GM18498 (cell line): ENCODE results near the gene EVI5L.
"Not testable (repeated sequence)": the region's sequence is repeated elsewhere in the genome, so short reads cannot be mapped to it uniquely, and the experiment has no call there.

Experiments used
- ATAC-seq: cut with Tn5 transposase; IDR thresholded peaks from one replicate; pipeline ENCODE4 v1.9.1; 2021; ENCODE audit warnings: mild to moderate bottlenecking, moderate library complexity; ENCODE audit not compliant: unreplicated experiment

Gene EVI5L

GRCh38 chr19:7816040-7816439 lies 14.0 kb upstream of the EVI5L start:
- not testable (repeated sequence) for ATAC-seq

GRCh38 chr19:7817801-7818200 lies 12.2 kb upstream of the EVI5L start:
- no peak for ATAC-seq

DNA sequence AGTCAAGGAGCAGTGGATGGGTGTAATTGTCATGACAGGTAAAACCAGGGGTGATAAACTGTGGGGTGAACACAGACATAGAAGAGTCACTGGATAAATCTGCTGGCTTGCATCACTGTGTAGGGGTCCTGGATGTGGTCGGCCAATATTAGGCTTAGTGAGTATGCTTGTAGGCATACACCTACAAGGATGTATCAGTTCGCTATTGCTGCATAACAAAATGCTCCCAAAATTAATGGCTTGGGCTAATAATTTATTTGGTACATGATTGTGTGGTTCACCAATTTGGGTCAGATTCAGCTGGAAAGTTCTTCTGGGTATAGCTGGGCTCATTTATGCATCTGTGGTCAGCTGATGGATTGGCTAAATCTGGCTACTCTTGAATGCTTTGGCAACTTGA lies 11.2 kb upstream of the EVI5L start:
- ATAC-seq, result no peak

DNA sequence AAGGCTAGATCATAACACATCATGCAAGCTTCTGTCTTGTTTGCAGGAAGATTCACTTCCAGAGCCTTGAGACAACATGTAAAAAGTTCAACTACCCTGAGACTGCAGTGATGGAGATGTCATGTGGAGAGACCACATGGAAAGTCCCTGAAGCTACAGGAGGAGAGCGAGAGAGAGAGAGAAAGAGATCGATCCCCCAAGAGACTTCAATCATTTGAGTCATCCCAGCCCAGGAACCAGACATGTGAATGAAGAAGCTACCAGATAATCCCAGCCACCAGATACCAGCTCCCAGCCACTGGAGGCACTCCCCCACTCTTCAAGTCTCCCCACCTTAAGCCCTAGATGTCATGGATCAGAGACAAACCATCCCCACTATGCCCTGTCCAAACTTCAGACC lies 10.7 kb upstream of the EVI5L start:
- no peak for ATAC-seq

DNA sequence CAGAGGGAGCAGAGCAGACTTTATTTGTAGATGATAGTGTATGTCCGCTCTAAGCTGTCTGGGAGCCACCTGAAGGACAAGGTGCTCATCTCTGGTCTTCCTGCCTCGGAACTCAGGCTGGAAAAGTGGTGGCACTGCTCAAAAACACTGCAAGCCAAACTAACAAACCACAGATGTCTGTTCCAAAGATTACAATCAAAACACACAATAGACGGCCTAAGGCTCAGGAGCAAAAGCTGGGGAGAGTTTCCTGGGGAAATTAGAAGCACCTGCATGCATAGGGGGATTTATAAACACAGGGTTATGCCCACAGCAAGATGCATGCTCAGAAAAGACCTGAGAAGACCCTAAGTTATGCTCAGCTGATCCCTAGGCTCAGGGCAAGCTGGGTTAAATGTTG lies 9.4 kb upstream of the EVI5L start:
- no peak for ATAC-seq

DNA sequence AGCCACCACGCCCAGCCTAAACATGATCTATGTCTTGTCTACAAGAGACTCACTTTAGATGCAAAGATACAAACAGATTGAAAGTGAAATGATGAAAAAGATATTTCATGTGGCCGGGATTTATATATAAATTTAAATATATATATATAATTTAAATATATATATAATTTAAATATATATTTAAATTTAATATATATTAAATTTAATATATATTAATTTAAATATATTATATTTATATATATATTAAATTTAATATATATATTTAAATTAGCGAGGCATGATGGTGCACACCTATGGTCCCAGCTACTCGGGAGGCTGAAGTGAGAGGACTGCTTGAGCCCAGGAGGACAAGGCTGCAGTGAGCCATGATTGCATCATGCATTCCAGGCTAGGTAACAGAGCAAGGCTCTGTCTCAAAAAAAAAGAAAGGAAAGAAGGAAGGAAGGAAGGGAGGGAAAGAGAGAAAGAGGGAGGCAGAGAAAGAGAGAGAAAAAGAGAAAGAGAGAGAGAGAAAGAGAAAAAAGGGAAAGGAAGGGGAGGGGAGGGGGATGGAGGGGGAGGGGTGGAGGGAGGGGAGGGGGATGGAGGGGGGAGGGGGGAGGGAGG lies 7.0 kb upstream of the EVI5L start:
- no peak for ATAC-seq

GRCh38 chr19:7823686-7824301 lies 6.2 kb upstream of the EVI5L start:
- ATAC-seq, result no peak

- ATAC-seq, result no peak
Measured at GRCh38 chr19:7829166-7829520, 875 bp upstream of the EVI5L start.

- ATAC-seq, result no peak
Measured at GRCh38 chr19:7830272-7830771, 304 bp downstream of the EVI5L start.

DNA sequence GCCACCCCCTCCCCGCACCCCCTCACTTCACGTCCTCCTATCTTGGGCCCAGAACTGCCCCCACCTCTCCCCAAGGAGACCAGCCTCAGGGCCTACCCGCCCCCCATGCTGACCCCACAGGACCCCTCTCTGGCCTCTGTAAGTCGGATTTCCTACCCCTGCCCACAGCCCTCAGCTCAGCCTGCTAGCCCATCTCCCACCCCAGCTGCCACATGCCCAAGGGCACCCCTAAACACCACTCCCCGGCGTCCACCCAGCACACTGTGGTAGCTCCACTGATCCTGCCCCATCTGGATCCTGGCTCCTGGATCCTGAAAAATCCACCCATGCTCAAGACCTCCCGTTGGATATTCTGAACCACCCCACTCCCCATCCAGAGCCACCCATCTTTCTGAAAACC lies 805 bp downstream of the EVI5L start:
- no peak for ATAC-seq

GRCh38 chr19:7831452-7831851 lies 1.4 kb downstream of the EVI5L start:
- ATAC-seq, result no peak

- ATAC-seq, result no peak
Measured at GRCh38 chr19:7832009-7832408, 2.0 kb downstream of the EVI5L start.

DNA sequence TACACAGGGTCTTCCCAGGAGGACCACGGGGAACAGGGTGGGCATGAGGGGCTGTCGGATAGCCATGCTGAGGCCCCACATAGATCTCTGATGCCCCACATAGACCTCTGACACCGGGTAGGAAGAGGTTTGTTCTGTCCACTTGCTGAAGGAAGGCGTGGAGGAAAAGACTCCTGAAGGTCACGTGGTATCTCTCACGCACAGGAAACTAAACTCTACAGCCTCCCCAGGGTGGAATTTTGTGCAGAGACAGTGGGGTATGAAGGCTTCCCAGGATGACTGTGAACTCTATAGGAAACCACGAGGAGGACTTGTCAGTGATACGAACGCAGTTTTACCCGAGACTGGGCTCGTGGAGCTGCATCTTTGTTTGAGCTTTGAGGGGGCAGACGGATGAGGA lies 2.8 kb downstream of the EVI5L start:
- no peak for ATAC-seq

- ATAC-seq, result no peak
Measured at GRCh38 chr19:7833225-7834099, 3.4 kb downstream of the EVI5L start.

DNA sequence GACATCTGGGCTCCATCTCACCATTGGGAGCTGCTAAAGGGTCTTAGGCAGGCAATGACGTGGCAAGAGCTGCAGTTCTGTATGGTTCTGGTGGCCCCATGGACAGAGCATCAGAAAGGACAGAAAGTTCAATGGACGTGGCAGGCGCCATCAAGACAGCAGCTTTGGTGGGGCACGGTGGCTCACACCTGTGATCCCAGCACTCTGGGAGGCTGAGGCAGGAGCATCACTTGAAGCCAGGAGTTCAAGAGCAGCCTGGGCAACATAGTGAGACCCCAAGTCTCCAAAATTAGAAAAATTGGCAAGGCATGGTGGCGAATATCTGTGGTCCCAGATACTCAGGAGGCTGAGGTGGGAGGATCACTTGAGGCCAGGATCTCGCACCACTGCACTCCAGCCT lies 9.5 kb downstream of the EVI5L start:
- no peak for ATAC-seq

- ATAC-seq, result no peak
Measured at GRCh38 chr19:7840629-7841028, 10.6 kb downstream of the EVI5L start.

- ATAC-seq, result no peak
Measured at GRCh38 chr19:7841751-7842660, 12.0 kb downstream of the EVI5L start.

DNA sequence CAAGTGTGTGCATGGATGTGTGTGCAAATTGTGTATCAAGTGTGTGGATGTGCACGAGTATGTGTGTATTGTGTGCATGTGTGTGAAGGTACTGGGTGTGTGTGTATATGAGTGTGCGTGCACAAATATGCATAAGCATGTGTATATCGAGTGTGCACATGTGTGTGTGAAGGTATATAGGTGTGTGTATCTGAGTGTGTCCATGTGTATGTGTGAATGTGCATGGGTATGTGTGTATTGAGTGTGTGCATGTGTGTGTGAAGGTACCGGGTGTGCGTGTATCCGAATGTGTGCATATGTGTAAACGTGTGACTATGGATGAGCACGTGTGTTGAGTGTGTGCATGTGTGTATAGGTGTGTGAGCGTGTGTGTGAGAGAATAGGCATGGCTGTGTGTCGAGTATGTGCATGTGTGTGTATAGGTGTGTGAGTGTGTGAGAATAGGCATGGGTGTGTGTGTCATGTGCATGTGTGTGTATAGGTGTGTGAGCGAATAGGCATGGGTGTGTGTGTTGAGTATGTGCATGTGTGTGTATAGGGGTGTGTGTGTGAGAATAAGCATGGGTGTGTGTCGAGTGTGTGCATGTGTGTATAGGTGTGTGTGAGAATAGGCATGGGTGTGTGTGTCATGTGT lies 12.8 kb downstream of the EVI5L start:
- no peak for ATAC-seq

DNA sequence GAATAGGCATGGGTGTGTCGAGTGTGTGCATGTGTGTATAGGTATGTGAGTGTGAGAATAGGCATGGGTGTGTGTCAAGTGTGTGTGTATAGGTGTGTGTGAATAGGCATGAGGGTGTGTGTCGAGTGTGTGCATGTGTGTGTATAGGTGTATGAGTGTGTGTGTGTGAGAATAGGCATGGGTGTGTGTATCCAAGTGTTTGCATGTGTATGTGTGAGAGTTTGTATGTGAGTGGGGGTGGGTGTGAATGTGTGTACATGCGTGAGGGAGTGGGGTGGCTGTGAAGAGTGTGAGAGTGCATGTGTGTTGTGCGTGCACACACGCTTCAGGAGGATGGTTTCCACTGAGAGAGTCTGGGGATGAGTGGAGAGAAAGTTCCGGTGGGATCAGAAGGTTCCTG lies 13.5 kb downstream of the EVI5L start:
- no peak for ATAC-seq

- no peak for ATAC-seq
Measured at GRCh38 chr19:7844405-7844804, 14.4 kb downstream of the EVI5L start.

GRCh38 chr19:7844951-7845350 lies 14.9 kb downstream of the EVI5L start:
- no peak for ATAC-seq
